HG02870 (cell line): ENCODE results near the gene MIR17HG.

Experiments used
- ATAC-seq: cut with Tn5 transposase; IDR thresholded peaks from one replicate; pipeline ENCODE4 v1.9.1; 2021; ENCODE audit warnings: mild to moderate bottlenecking, moderate library complexity; ENCODE audit not compliant: unreplicated experiment

Gene MIR17HG

GRCh38 chr13:91368101-91368500 lies 20.6 kb downstream of the MIR17HG start:
- peak; percentile 31 for ATAC-seq

GRCh38 chr13:91368676-91369440 lies 21.4 kb downstream of the MIR17HG start:
- ATAC-seq = peak; percentile 26

GRCh38 chr13:91369441-91369831 lies 21.9 kb downstream of the MIR17HG start:
- ATAC-seq = peak; percentile 25

- ATAC-seq = no peak
These were observed 23.0 kb downstream of the MIR17HG start for GRCh38 chr13:91370501-91370900.

GRCh38 chr13:91372911-91373310 lies 25.4 kb downstream of the MIR17HG start:
- ATAC-seq = no peak

GRCh38 chr13:91375116-91375729 lies 27.7 kb downstream of the MIR17HG start:
- ATAC-seq = peak; percentile 94

GRCh38 chr13:91381371-91381770 lies 33.9 kb downstream of the MIR17HG start:
- ATAC-seq = no peak

- ATAC-seq = no peak
These were observed 36.3 kb downstream of the MIR17HG start for GRCh38 chr13:91383836-91384235.

- no peak for ATAC-seq
These were observed 37.4 kb downstream of the MIR17HG start for GRCh38 chr13:91384896-91385295.

- ATAC-seq = no peak
These were observed 41.7 kb downstream of the MIR17HG start for GRCh38 chr13:91389186-91389585.

GRCh38 chr13:91397595-91397994 lies 50.1 kb downstream of the MIR17HG start:
- no peak for ATAC-seq

GRCh38 chr13:91398413-91399188 lies 51.1 kb downstream of the MIR17HG start, which contains the start of gene GPC5:
GPC5 (plus strand) TSS chr13:91398621.
- ATAC-seq = peak; percentile 96

GRCh38 chr13:91399189-91400062 lies 51.9 kb downstream of the MIR17HG start:
- ATAC-seq = no peak

GRCh38 chr13:91400063-91400399 lies 52.5 kb downstream of the MIR17HG start:
- ATAC-seq = no peak

GRCh38 chr13:91400671-91401070 lies 53.2 kb downstream of the MIR17HG start:
- ATAC-seq = no peak

GRCh38 chr13:91401920-91402319 lies 54.4 kb downstream of the MIR17HG start:
- no peak for ATAC-seq
